Measurements from ENCODE around the gene RASSF5. TPM values are rescaled to one million over a fixed set of nuclear protein-coding genes. Genes with fewer than 3 reads are reported as not detected.

RASSF5 gene
- polyA plus RNA-seq, 1 of the 3 experiments (the other 2 are of a cell fraction), result 2.2 TPM

GRCh38 chr1:206578978-206579374 is 71.6 kb downstream of the RASSF5 start:
- no peaks in the 10 kb centered on the region for H3F3A ChIP-seq (replicated peaks; ENCODE audit: insufficient read depth)
- TF ChIP-seq EP300 (IDR thresholded peaks at IDR 0.05; ENCODE audit: borderline replicate concordance in 1 of 2, low read depth in 1 of 2, low read length in 1 of 2) (0 out of 4 replicates have a peak, but pooled peaks of 1 of the 2 experiments have one; percentile 18), TAF1 (IDR thresholded peaks at IDR 0.05; ENCODE audit: borderline replicate concordance, low read depth, low read length) (no peak), FOSL2 (IDR thresholded peaks at IDR 0.05; ENCODE audit: borderline replicate concordance, low read depth) (no peak)
- 33% methylated on average over 4 of the region's 4 CpGs for WGBS (ENCODE audit: low lambda C conversion rate)
- H3K4me2 ChIP-seq, result no peak overlapping the region
- POLR2A ChIA-PET, result no interaction called here
- CTCF ChIA-PET, result interaction anchor here (0.7 to 12.7 kb wide), 10 partner anchors 10 to 101 kb away, joined by 3 to 241 read pairs (median 4); partner anchors contain the start of gene EIF2D
- peaks cover 0 to 14% of the 10 kb centered on the region in 2 experiments; a peak in 3 of 4 replicates for H3K4me1 ChIP-seq (ENCODE audit: control insufficient read depth in 1 of 2, insufficient read depth in 2 of 2, low read depth in 1 of 2, low read length in 1 of 2)
- H2AFZ ChIP-seq (ENCODE audit: low read depth), result no peak overlapping the region
- no peak overlapping the region for H3K9ac ChIP-seq
- no peaks in the 10 kb centered on the region for H3K9me2 ChIP-seq
- H3K4me3 ChIP-seq (ENCODE audit: low read depth in 2 of 2, low read length in 1 of 2), result no peak overlapping the region
- no peaks in the 10 kb centered on the region for H3K36me3 ChIP-seq (replicated peaks in 1 of 2; ENCODE audit: control insufficient read depth in 1 of 2, insufficient read depth in 2 of 2, low read length in 1 of 2)
- H3K27ac ChIP-seq (ENCODE audit: low read depth in 2 of 2, low read length in 1 of 2), result no peak overlapping the region
- H4K20me1 ChIP-seq (ENCODE audit: insufficient read depth), result no peaks in the 10 kb centered on the region
- no peaks in the 10 kb centered on the region for H3K9me3 ChIP-seq
- H3K27me3 ChIP-seq (ENCODE audit: insufficient read depth), result no peaks in the 10 kb centered on the region
- peak; percentile 53 for DNase-seq
- H3K79me2 ChIP-seq (ENCODE audit: insufficient read depth), result no peaks in the 10 kb centered on the region

DNA sequence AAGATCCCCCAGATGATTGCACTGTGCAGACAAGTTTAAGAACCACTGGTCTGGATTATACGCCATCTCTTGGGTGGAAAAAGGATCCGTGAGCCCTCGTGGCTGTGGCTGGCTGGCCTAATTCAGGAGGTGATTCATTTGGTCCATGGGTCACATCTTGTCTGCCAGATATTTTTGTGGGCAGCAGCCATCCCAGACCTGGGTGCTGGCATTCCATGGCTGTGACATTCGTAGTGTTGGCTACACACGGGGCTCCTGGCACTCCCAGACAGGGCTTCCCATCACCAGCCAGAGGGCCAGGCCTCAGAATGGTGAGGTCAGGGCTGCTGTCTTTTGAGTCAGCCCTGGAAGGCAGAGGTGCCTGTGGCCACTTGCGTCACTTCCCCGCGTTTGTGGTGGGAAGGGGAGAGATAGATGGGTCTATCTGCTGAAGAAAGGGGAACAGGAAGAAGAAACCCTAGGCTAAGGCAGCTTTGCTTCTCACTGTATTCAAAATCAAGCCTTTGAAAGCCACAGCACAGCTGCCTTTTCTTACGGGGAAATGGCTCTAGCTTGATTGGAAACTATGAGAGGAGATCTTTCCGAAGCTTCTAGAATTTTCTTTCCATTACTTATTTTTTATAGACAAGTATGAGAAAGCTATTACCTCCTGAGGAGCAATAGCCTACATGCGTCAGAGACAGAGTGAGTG is 72.6 kb downstream of the RASSF5 start:
- ChIA-PET CTCF (interaction anchor here (0.9 to 12.7 kb wide), 13 partner anchors 11 to 118 kb away, joined by 3 to 241 read pairs (median 4); partner anchors contain the start of gene EIF2D), POLR2A (no interaction called here)
- Histone ChIP-seq H3K4me3 (ENCODE audit: low read depth in 2 of 2, low read length in 1 of 2) (no peak overlapping the region), H3K9me3 (no peaks in the 10 kb centered on the region), H3K79me2 (ENCODE audit: insufficient read depth) (no peaks in the 10 kb centered on the region), H3K4me2 (no peak overlapping the region), H3K27me3 (ENCODE audit: insufficient read depth) (no peaks in the 10 kb centered on the region), H4K20me1 (ENCODE audit: insufficient read depth) (no peaks in the 10 kb centered on the region), H3K4me1 (ENCODE audit: control insufficient read depth in 1 of 2, insufficient read depth in 2 of 2, low read depth in 1 of 2, low read length in 1 of 2) (peaks cover 0 to 14% of the 10 kb centered on the region in 2 experiments; a peak in 3 of 4 replicates), H3K27ac (ENCODE audit: low read depth in 2 of 2, low read length in 1 of 2) (0 out of 4 replicates have a peak overlapping the region, but pooled peaks of 1 of the 2 experiments have one; percentile 20), H3K9ac (no peak overlapping the region), H3K36me3 (replicated peaks in 1 of 2; ENCODE audit: control insufficient read depth in 1 of 2, insufficient read depth in 2 of 2, low read length in 1 of 2) (peaks cover 0 to 3% of the 10 kb centered on the region in 2 experiments), H2AFZ (ENCODE audit: low read depth) (no peak overlapping the region), H3F3A (replicated peaks; ENCODE audit: insufficient read depth) (no peaks in the 10 kb centered on the region), H3K9me2 (no peaks in the 10 kb centered on the region)
- TF ChIP-seq FOSL2 (IDR thresholded peaks at IDR 0.05; ENCODE audit: borderline replicate concordance, low read depth) (peak; percentile 25; the same call in 1 of the 2 replicates), YY1 (IDR thresholded peaks at IDR 0.05; ENCODE audit: low read depth) (no peak)
- no peak for DNase-seq
- WGBS (ENCODE audit: low lambda C conversion rate), result 77% methylated on average over 11 of the region's 11 CpGs

DNA sequence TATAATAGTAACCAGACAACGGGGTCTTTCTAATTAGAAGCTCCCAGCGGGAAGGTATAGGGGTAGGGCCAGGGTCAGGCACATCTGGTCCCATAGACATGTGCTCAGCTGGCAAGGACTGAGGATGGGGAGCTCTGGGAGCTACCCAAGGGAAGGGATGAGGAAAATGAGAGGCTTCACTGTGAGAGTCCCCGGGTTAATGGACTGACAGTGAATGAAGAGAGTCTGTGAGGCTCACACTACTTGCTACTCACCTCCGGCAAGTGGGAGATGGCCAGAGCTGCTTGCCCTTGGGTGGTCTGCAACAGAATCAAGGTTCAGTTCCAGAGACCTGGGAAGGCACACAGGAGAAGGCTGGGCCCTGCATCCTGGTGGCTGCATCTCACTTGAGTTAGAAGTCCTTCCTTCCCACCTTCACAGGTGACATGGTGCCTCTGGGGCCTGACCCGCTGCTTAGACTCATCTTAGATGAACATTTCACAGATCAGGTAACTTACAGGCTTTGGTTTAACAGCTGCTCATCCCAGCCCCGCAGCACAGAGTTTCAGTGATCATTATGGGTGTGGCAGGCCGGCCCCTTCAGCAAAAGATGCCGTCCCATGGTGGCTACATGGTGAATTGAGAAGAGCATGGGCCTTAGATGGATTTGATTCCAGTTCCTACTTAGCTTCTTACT is 73.2 kb downstream of the RASSF5 start:
- Histone ChIP-seq H3K9ac (no peak overlapping the region), H3K27me3 (ENCODE audit: insufficient read depth) (no peaks in the 10 kb centered on the region), H3K27ac (ENCODE audit: low read depth in 2 of 2, low read length in 1 of 2) (no peak overlapping the region), H3K4me2 (no peak overlapping the region), H4K20me1 (ENCODE audit: insufficient read depth) (no peaks in the 10 kb centered on the region), H3K4me1 (ENCODE audit: control insufficient read depth in 1 of 2, insufficient read depth in 2 of 2, low read depth in 1 of 2, low read length in 1 of 2) (peaks cover 0 to 14% of the 10 kb centered on the region in 2 experiments; a peak in 3 of 4 replicates), H3K4me3 (ENCODE audit: low read depth in 2 of 2, low read length in 1 of 2) (no peak overlapping the region), H3K9me3 (no peaks in the 10 kb centered on the region), H3K36me3 (replicated peaks in 1 of 2; ENCODE audit: control insufficient read depth in 1 of 2, insufficient read depth in 2 of 2, low read length in 1 of 2) (peaks cover 0 to 3% of the 10 kb centered on the region in 2 experiments), H3F3A (replicated peaks; ENCODE audit: insufficient read depth) (no peaks in the 10 kb centered on the region), H3K9me2 (no peaks in the 10 kb centered on the region), H3K79me2 (ENCODE audit: insufficient read depth) (no peaks in the 10 kb centered on the region), H2AFZ (ENCODE audit: low read depth) (no peak overlapping the region)
- no peak for DNase-seq
- WGBS (ENCODE audit: low lambda C conversion rate), result 93% methylated on average over 8 of the region's 8 CpGs
- POLR2A ChIA-PET, result no interaction called here
- CTCF ChIA-PET, result interaction anchor here (1.3 to 12.7 kb wide), 6 partner anchors 22 to 118 kb away, joined by 3 to 241 read pairs (median 12); no protein-coding TSS in a partner anchor
- TF ChIP-seq USF1 (IDR thresholded peaks at IDR 0.05; ENCODE audit: borderline replicate concordance, low read depth), result no peak
- no peak for TF ChIP-seq NFIC (IDR thresholded peaks at IDR 0.05; ENCODE audit: borderline replicate concordance)
- no peak for TF ChIP-seq EZH2phosphoT487 (IDR thresholded peaks at IDR 0.05; ENCODE audit: borderline replicate concordance, low read depth)
- no peak for TF ChIP-seq RXRA (IDR thresholded peaks at IDR 0.05; ENCODE audit: borderline replicate concordance, low read depth)
- TF ChIP-seq TCF12 (IDR thresholded peaks at IDR 0.05), result no peak
- no peak for TF ChIP-seq SMC3 (IDR thresholded peaks at IDR 0.05; ENCODE audit: low read depth, low read length)
- TF ChIP-seq, protein P1, sequence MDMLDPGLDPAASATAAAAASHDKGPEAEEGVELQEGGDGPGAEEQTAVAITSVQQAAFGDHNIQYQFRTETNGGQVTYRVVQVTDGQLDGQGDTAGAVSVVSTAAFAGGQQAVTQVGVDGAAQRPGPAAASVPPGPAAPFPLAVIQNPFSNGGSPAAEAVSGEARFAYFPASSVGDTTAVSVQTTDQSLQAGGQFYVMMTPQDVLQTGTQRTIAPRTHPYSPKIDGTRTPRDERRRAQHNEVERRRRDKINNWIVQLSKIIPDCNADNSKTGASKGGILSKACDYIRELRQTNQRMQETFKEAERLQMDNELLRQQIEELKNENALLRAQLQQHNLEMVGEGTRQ (IDR thresholded peaks at IDR 0.05; ENCODE audit: borderline replicate concordance, low read depth, low read length), result no peak
- no peak for TF ChIP-seq NRF1 (IDR thresholded peaks at IDR 0.05; ENCODE audit: low read depth, low read length)
- no peak for TF ChIP-seq RFX5 (IDR thresholded peaks at IDR 0.05; ENCODE audit: low read length)
- no peak for TF ChIP-seq REST (IDR thresholded peaks at IDR 0.05; ENCODE audit: low read depth, low read length)
